HFFc6 (cell line): ENCODE results near the gene UMAD1. TPM values are rescaled to one million over a fixed set of nuclear protein-coding genes. Genes with fewer than 3 reads are reported as not detected.

Experiments used
- DNase-seq: peaks from one replicate; pipeline ENCODE4 v3.0.0-alpha.2; 2018
- H3K27ac Mint-ChIP-seq: 2 replicates; pipeline ENCODE4 v1.8.0; 2020; ENCODE audit warnings: mild to moderate bottlenecking, mixed read lengths
- H3K27me3 Mint-ChIP-seq: 2 replicates; pipeline ENCODE4 v1.8.0; 2021; ENCODE audit warnings: mild to moderate bottlenecking, moderate library complexity, mixed read lengths; ENCODE audit not compliant: insufficient read depth
- H3K36me3 Mint-ChIP-seq: 2 replicates; pipeline ENCODE4 v1.8.0; 2021; ENCODE audit warnings: low read depth, mixed read lengths
- H3K4me1 Mint-ChIP-seq: 2 replicates; pipeline ENCODE4 v1.8.0; 2020; ENCODE audit warnings: low read depth, mixed read lengths
- H3K4me3 Mint-ChIP-seq: 2 replicates; pipeline ENCODE4 v1.8.0; 2020; ENCODE audit warnings: mild to moderate bottlenecking, moderate library complexity, mixed read lengths
- H3K9me3 Mint-ChIP-seq: 2 replicates; pipeline ENCODE4 v1.8.0; 2020; ENCODE audit warnings: mild to moderate bottlenecking, mixed read lengths
- total RNA-seq, 6 experiments: library from RNA; stranded (reverse); fragmentation: NEBNext Ultra II Directional; extraction: Animal tissue kit (Norgen Biotek cat#: 25700); gene quantifications; 2 replicates in 1 of 6; 3 replicates in 5 of 6; pipeline ENCODE4 v1.2.3, GENCODE V29; 2021
- TF ChIP-seq, protein P1 (sequence below): fragments of 200-600 bp; sonication (generic); IDR thresholded peaks from 2 replicates; pipeline ENCODE4 v1.5.0; 2021; ENCODE audit warnings: antibody characterized with exemption, mild to moderate bottlenecking

UMAD1 gene
- total RNA-seq, 6 experiments from 2014 or later: 11.6 to 14.6 (median 12.1) TPM

DNA sequence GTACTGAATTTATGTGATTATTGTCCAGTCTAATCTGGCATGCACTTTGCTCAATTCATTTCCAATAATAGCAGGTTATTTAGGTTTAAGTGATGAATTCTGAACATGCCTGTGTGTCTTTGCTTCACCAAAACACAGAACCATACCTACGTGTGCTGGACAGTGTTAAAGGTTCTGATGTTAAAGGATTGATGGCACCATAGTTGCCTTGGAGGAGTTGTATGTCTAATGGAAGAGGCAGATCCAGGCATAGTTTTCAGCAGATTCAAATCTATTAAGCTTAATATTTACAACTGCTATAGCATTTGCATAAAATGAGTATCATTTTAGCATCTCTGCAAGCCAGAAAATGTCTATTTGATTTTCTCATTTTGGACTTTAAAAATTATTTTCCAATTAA is 28.0 kb upstream of the UMAD1 start:
- TF ChIP-seq, protein P1, sequence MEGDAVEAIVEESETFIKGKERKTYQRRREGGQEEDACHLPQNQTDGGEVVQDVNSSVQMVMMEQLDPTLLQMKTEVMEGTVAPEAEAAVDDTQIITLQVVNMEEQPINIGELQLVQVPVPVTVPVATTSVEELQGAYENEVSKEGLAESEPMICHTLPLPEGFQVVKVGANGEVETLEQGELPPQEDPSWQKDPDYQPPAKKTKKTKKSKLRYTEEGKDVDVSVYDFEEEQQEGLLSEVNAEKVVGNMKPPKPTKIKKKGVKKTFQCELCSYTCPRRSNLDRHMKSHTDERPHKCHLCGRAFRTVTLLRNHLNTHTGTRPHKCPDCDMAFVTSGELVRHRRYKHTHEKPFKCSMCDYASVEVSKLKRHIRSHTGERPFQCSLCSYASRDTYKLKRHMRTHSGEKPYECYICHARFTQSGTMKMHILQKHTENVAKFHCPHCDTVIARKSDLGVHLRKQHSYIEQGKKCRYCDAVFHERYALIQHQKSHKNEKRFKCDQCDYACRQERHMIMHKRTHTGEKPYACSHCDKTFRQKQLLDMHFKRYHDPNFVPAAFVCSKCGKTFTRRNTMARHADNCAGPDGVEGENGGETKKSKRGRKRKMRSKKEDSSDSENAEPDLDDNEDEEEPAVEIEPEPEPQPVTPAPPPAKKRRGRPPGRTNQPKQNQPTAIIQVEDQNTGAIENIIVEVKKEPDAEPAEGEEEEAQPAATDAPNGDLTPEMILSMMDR: no peak
- H3K27me3 Mint-ChIP-seq: no peaks in the 10 kb centered on the region

GRCh38 chr7:7613210-7613609 is 27.3 kb upstream of the UMAD1 start:
- Mint-ChIP-seq H3K27ac (no peak overlapping the region), H3K4me3 (no peak overlapping the region), H3K36me3 (no peaks in the 10 kb centered on the region), H3K27me3 (no peaks in the 10 kb centered on the region), H3K4me1 (no peaks in the 10 kb centered on the region), H3K9me3 (no peaks in the 10 kb centered on the region)
- no peak for DNase-seq
- TF ChIP-seq, protein P1: no peak

More for the DNA sequence above, 28.0 kb upstream of the UMAD1 start:
- no peaks in the 10 kb centered on the region for H3K4me1 Mint-ChIP-seq
- no peaks in the 10 kb centered on the region for H3K9me3 Mint-ChIP-seq
- no peak overlapping the region for H3K4me3 Mint-ChIP-seq
- H3K36me3 Mint-ChIP-seq: peaks cover 5% of the 10 kb centered on the region
- H3K27ac Mint-ChIP-seq: no peak overlapping the region
- no peak for DNase-seq

GRCh38 chr7:7614018-7614741 is 26.4 kb upstream of the UMAD1 start:
- H3K27me3 Mint-ChIP-seq: no peaks in the 10 kb centered on the region
- no peaks in the 10 kb centered on the region for H3K4me1 Mint-ChIP-seq
- H3K36me3 Mint-ChIP-seq: no peaks in the 10 kb centered on the region
- no peak for DNase-seq
- no peak overlapping the region for H3K4me3 Mint-ChIP-seq
- TF ChIP-seq, protein P1: no peak
- H3K9me3 Mint-ChIP-seq: no peaks in the 10 kb centered on the region
- no peak overlapping the region for H3K27ac Mint-ChIP-seq

- Mint-ChIP-seq H3K36me3 (no peaks in the 10 kb centered on the region), H3K4me1 (no peaks in the 10 kb centered on the region), H3K4me3 (no peak overlapping the region), H3K9me3 (no peaks in the 10 kb centered on the region), H3K27ac (no peak overlapping the region), H3K27me3 (no peaks in the 10 kb centered on the region)
- TF ChIP-seq, protein P1: no peak
- DNase-seq: no peak
Observed at GRCh38 chr7:7617550-7617949, 23.0 kb upstream of the UMAD1 start.

GRCh38 chr7:7618410-7618809 is 22.1 kb upstream of the UMAD1 start:
- no peaks in the 10 kb centered on the region for H3K4me1 Mint-ChIP-seq
- TF ChIP-seq, protein P1: no peak
- no peak overlapping the region for H3K4me3 Mint-ChIP-seq
- no peak overlapping the region for H3K27ac Mint-ChIP-seq
- no peaks in the 10 kb centered on the region for H3K9me3 Mint-ChIP-seq
- no peaks in the 10 kb centered on the region for H3K27me3 Mint-ChIP-seq
- DNase-seq: no peak
- H3K36me3 Mint-ChIP-seq: no peaks in the 10 kb centered on the region
